Measurements from ENCODE around the gene ELL2.
"Not testable (repeated sequence)": the region's sequence is repeated elsewhere in the genome, so short reads cannot be mapped to it uniquely, and the experiment has no call there.

ELL2 gene

DNA sequence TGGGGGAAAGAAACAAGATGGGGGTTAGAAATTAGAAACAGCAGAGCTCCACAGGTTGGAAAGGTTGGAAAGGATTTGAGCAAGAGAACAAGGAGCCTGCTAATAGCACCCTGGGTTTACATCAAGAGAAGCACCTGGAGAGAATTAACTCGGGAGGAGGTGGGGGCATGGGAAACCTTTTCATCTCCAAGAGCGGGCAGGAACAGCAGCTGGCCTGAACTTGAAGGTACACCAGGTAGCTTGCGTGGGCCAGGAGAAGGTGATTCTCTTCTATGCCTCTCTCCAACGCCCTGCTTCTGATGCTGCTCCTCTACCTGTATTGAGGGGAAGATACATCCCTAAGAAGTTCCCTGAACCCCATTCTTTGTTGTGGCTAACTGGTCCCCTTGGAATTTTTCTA is 102.0 kb downstream of the ELL2 start:
- no peak for DNase-seq (ENCODE audit: low spot score)

DNA sequence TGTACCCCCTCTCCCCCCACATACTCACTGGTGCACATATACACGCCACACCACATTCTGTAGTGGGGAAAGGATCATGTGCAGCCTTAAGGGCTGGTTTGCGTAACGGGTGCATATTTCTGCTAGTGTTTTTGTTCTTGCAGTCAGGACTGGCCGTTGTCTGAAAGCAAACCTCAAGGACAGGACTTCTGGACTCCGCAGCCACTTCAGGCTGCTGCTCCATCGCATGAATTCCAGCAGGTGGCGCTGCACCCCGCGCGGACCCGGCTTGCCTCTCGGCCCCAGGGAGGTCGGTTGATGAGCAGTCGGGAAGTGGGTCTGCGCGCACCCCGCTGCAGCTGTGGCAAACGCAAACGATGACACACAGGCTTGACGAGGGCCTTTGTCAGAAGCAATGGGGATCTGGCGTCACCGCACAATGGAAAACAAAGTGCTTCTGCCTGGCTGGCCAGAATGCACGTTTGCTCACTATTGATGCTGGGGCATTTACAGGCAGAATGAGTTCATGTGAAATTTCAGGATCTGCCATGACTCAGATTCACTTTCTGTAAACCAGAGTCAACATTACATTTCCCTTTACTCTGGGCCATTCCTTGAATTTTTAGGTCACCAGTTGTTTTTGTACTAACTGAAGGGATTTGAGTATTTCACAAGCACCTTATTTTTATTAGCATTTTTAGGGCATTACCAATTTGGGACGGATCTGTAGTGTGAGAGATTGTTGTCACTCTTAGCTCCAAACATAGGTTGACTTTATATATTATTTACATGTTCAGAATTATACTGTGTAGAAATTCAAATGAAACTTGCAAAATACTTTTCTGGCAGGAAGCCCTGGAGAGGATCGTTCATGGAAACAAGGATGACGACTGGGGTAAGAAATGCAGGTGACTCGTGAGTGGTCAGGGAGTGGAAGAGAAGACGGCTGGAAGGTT is 102.7 kb downstream of the ELL2 start:
- peak; percentile 98 for DNase-seq (ENCODE audit: low spot score)

GRCh38 chr5:95858023-95858461 is 103.6 kb downstream of the ELL2 start:
- peak; percentile 70 for DNase-seq (ENCODE audit: low spot score)

DNA sequence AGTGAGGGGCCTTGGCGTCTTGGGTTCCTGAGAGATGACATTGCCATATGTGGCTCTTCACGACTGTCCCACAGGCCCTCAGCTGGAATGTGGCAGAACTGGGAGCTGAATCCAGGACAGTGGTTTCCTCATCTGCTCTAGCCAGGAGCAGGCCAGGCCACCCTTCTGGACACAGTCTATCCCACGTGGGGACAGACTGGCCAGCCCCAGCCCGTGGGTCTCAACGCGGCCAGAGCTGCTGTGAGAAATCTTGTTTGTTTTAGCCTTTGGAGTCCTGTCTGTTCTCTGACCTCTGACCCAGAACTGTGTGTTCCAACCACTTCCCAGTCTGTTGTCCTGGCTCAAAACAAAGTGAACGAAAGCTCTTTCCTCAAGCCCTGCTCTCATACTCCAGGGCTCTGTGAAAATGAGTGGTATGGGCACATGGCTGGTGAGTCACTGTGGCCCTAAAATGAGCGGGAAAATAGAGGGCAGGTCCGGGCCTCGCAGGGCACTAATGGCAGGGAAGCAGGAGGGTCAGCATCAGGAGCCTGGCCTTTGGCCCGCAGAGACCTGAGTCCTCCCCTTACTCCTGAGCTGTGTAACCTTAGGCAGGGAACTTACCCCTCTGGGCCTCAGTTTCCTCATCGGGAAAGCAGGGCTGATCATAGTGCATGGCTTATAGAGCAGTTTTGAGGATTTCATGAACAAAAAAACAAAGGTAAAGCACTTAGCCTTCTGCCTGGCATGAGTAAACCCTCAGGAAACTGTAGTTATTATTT is 104.3 kb downstream of the ELL2 start:
- DNase-seq (ENCODE audit: low spot score) = peak; percentile 38

GRCh38 chr5:95856501-95856981 is 105.1 kb downstream of the ELL2 start:
- no peak for DNase-seq (ENCODE audit: low spot score)

DNA sequence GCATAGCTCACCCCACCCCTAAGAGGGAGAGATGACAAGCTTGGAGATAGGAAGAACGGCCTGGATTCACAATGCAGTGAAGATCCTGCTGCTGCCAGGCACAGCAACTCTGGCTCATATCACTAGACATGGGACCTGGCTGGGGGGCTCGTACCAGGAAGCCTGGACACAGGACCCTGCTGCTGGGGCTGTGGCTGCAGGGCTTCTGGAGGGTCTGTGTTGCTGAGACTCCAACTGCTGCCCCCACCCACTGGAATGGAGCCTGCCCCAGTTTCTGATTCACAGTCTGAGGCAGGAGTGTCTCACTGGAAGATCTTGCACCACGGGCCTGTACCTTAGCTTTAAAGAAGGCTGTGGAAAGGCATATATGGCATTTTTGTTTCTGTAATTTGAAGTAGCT is 108.2 kb downstream of the ELL2 start:
- DNase-seq (ENCODE audit: low spot score) = no peak

DNA sequence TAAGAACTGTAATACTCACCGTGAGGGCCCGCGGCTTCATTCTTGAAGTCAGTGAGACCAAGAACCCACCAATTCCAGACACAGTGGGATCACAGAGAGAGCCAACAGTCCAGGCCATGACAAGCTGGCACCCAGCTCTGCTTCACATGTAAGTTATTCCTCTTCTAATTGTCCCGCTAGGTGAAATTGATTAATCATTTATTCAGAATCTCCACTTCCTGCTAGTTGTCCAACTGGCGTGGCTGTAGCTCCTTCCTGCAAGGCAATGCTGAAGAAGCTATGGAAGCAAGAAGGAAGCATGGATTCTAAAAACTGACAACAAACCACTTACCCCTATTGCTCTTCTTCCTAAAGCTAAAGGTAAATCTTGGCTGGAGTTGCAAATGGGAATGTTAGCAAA is 109.1 kb downstream of the ELL2 start:
- peak; percentile 69 for DNase-seq (ENCODE audit: low spot score)

- not testable (repeated sequence) for DNase-seq (ENCODE audit: low spot score)
Observed at GRCh38 chr5:95851141-95851540, 110.5 kb downstream of the ELL2 start.

DNA sequence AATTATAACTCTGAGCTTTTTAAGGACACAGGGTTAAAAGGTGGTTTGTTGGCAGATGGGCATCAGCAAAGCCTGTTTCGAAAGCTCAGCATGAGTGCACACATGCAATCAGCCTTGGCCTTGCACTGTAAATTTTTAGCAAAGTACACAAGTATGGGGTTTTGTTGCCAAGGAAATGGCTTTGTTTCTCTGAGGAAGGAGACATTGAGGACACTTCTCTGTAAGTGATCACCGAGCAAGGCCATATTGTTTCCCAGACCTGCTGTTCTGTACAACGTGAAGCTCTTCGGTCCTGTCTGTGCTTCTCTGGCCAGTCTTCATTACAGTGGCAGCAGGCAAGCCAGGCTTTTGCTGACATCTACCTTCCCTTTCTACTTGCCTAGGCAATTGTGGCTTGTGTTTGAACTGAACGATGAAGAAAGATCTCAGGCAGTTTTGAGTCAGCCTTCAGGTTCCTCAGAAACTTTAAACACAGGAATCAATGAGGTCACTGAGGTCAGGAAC is 111.2 kb downstream of the ELL2 start:
- peak; percentile 64 for DNase-seq (ENCODE audit: low spot score)

- DNase-seq (ENCODE audit: low spot score) = no peak
Observed at GRCh38 chr5:95848701-95849100, 113.0 kb downstream of the ELL2 start.

GRCh38 chr5:95847261-95847592 is 114.4 kb downstream of the ELL2 start:
- DNase-seq (ENCODE audit: low spot score) = no peak

GRCh38 chr5:95846554-95847260 is 114.9 kb downstream of the ELL2 start:
- DNase-seq (ENCODE audit: low spot score) = peak; percentile 76

- no peak for DNase-seq (ENCODE audit: low spot score)
Observed at GRCh38 chr5:95845391-95845790, 116.3 kb downstream of the ELL2 start.

DNA sequence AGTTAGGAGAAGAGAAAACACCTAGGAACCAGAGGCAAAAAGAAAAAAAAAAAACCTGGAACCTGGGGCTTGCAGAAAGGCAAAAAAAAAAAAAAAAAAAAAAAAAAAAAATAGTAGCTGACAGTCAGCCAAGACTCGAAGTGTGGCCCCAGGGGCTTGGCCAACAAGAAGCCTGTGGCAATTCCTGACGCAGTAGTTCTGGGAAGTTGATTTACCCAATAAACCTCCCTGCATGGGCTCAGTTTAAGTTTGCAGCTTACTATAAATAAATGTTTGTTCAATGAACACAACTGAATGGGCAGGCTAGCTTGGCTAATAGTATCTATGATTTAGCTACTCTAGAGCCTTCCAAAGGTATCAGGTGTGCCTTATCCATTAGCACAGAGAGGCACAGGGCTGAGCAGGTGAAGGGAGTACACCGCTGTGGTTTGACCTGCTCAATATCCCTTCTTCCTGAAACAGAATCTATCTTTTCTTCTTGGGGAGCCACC is 117.9 kb downstream of the ELL2 start:
- no peak for DNase-seq (ENCODE audit: low spot score)

GRCh38 chr5:95842854-95843544 is 118.7 kb downstream of the ELL2 start:
- peak; percentile 91 for DNase-seq (ENCODE audit: low spot score)

DNA sequence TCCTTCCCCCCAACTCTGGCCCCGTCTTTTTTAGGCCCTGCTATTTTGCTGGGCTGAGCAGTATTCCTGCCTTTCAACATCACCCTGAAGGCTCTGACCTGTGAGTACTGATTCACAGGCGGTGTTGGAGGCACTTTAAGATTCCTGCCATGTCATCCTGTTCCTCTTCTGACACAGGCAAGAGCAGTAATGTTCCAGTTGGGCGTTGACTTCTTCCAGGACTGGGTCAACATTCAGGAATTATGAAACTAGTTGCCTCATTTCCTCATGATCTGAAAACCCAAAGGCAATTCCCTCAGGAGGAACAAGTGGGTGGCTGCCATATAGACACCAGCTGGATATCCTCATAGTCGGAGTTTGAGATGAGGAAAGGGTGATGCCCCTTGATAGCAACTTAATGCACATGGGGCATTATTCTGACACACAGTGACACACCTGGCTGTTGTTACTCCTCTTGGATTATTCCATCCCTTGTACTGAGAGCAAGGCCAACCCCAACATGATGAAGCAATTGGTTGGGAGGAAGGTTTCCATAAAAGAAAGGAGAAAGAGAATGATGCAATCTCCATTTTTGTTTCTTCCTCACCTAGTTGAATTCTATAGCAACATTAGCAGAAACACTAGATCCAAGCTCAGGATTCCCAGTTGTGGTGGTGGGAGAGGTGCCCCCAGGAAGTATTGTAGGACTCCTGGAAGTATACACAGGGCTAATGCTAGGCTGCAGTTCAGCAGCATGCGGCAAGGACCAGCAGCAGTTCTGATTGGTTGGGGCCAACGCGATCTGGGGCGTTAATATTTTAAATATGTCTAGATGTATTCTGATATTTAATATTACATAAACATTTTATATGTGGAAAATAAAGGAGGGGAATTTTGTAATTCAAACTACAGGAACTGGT is 119.5 kb downstream of the ELL2 start:
- DNase-seq (ENCODE audit: low spot score) = peak; percentile 51

DNA sequence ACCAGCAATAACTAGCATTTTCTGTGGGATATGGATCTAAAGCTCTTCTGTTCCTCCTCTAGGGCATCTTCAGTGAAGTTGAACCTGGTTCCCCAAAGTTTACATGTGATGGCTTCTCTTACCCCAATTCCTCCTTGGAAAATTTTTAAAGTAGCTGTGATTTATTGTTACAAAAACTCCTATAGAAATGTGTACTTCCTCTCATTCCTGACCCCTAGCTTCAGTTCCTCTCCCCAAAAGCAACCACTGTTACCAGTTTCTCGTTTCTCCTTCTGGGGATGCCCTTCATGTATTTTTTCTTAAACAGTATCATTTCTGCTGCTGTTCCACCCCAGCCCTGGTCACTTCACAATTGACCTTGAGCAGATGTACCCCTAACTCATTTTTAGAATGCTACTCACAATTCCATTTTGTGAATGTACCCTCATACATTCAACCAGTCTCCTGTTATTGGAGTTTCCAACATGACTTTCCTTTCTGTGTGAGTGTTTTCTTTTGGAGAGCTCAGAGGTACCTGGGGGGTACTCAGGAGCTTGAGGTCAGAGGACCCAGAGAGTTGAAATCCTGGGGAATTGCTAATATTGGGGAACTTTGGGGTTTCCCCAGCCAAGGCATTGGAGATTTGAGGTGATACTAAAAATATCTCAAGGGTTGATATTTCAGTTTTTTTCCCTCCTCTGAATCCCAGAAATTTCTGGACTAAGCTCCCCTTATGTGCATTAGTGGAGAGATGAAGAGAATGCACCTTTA is 120.5 kb downstream of the ELL2 start:
- no peak for DNase-seq (ENCODE audit: low spot score)

GRCh38 chr5:95839658-95840057 is 122.0 kb downstream of the ELL2 start:
- DNase-seq (ENCODE audit: low spot score) = no peak

GRCh38 chr5:95838556-95838955 is 123.1 kb downstream of the ELL2 start:
- no peak for DNase-seq (ENCODE audit: low spot score)
